K562 (cell line): ENCODE data around the gene PLA2R1.

Source experiments
- EZH2 ChIP-seq: IDR thresholded peaks from 2 replicates; pipeline ENCODE4 v1.6.1; 2012; ENCODE audit warnings: low read depth, mild to moderate bottlenecking, inconsistent platforms, low read length, borderline replicate concordance
- FUS ChIP-seq: fragments of 200-400 bp; formaldehyde crosslinking; optimal IDR thresholded peaks from 2 replicates; pipeline ENCODE3; 2017; ENCODE audit warnings: low read depth, low read length
- POLR2G ChIP-seq: fragments of 200-400 bp; formaldehyde crosslinking; IDR thresholded peaks from 2 replicates; pipeline ENCODE4 v1.6.1; 2017; ENCODE audit warnings: low read depth, mild to moderate bottlenecking, antibody characterized with exemption, low read length, moderate library complexity
- RBM25 ChIP-seq: fragments of 200-400 bp; formaldehyde crosslinking; IDR thresholded peaks from 2 replicates; pipeline ENCODE4 v1.6.1; 2018; ENCODE audit warnings: low read length, low read depth, moderate library complexity; ENCODE audit not compliant: severe bottlenecking
- SP1 ChIP-seq: sonication (generic); formaldehyde crosslinking; IDR thresholded peaks from 2 replicates; pipeline ENCODE4 v1.8.1; 2022; ENCODE audit warnings: mild to moderate bottlenecking, missing genetic modification reagents
- ZNF354B ChIP-seq: fragments of 250-450 bp; sonication (Bioruptor Pico); IDR thresholded peaks from 2 replicates; pipeline ENCODE4 v1.4.0; 2020
- TF ChIP-seq, protein P1 (sequence below), 3 experiments: IDR thresholded peaks in 2 of 3; conservative IDR thresholded peaks in 1 of 3; 2 replicates each; pipeline ENCODE4 v1.5.1; 2011 to 2012; ENCODE audit warnings: low read length in 3 of 3, mild to moderate bottlenecking in 3 of 3, control low read depth in 2 of 3, improper control_type of control experiment in 1 of 3, inconsistent platforms in 1 of 3, low read depth in 1 of 3, mixed read lengths in 1 of 3, moderate library complexity in 1 of 3; ENCODE audit not compliant: insufficient read depth in 2 of 3

DNA sequence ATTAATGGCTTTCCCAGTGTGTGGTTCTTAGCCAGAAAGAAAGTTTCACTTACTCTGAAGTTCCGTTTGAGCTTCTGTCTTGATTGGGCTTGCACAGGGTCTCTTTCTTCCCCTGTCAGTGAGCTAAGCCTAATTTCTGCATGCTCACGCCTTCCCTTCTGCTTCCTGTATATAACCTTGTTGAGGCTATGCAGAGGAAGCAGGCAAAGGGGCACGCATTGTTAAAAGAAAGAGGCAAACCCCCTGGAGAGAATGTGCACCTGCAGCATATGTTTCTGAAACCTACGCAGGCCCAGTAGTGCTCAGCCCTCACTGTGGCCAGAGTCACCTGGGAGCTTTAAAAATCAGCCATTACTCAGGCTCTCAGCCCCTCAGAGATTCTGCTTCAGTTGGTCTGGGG, 14.5 kb upstream of the PLA2R1 start:
- TF ChIP-seq ZNF354B (CRISPR knock-in tag) (no peak), EZH2 (no peak), POLR2G (no peak), RBM25 (no peak), FUS (no peak), SP1 (CRISPR knock-in tag) (no peak)
- TF ChIP-seq, protein P1, sequence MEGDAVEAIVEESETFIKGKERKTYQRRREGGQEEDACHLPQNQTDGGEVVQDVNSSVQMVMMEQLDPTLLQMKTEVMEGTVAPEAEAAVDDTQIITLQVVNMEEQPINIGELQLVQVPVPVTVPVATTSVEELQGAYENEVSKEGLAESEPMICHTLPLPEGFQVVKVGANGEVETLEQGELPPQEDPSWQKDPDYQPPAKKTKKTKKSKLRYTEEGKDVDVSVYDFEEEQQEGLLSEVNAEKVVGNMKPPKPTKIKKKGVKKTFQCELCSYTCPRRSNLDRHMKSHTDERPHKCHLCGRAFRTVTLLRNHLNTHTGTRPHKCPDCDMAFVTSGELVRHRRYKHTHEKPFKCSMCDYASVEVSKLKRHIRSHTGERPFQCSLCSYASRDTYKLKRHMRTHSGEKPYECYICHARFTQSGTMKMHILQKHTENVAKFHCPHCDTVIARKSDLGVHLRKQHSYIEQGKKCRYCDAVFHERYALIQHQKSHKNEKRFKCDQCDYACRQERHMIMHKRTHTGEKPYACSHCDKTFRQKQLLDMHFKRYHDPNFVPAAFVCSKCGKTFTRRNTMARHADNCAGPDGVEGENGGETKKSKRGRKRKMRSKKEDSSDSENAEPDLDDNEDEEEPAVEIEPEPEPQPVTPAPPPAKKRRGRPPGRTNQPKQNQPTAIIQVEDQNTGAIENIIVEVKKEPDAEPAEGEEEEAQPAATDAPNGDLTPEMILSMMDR (IDR thresholded peaks at IDR 0.05 in 2 of 3, conservative IDR thresholded peaks at IDR 0.05 in 1 of 3; ENCODE audit: insufficient read depth in 2 of 3, low read depth in 1 of 3, low read length in 3 of 3), result no peak
